H1 (cell line): ENCODE measurements around the gene RDH16. TPM values are rescaled to one million over a fixed set of nuclear protein-coding genes. Genes with fewer than 3 reads are reported as not detected.
"Not testable (repeated sequence)": the region's sequence is repeated elsewhere in the genome, so short reads cannot be mapped to it uniquely, and the experiment has no call there.

ENCODE experiments used
- CTCF ChIA-PET: fragments of 300-600 bp; sonication (Branson Sonifier 250); formaldehyde crosslinking; loops from one replicate; lab custom pipeline; 2021; ENCODE audit not compliant: partially characterized antibody; lab: Charles Lee
- POLR2A ChIA-PET: fragments of 300-600 bp; sonication (Branson Sonifier 250); formaldehyde crosslinking; loops from one replicate; lab custom pipeline; 2021; ENCODE audit warnings: inconsistent platforms; ENCODE audit not compliant: partially characterized antibody; lab: Charles Lee
- DNase-seq, 2 experiments: peaks; one replicate each; pipeline versions ENCODE4 v3.0.0 to v3.0.0-alpha.2; 2010 to 2022; ENCODE audit warnings: low spot score in 2 of 2, low read depth in 1 of 2, mixed read lengths in 1 of 2
- FAIRE-seq: peaks from 2 replicates; lab custom pipeline; 2011; peaks lifted over from hg19 to GRCh38; lab: Jason Lieb, UNC
- H2AFZ ChIP-seq: 2 replicates; pipeline ENCODE4 v1.8.1; 2012; ENCODE audit warnings: low read length, inconsistent platforms
- H2AK5ac ChIP-seq: 2 replicates; pipeline ENCODE4 v1.6.1; 2013; ENCODE audit warnings: low read depth, low read length
- H2BK120ac ChIP-seq: replicated peaks from 2 replicates; pipeline ENCODE3; 2013; ENCODE audit warnings: low read depth, low read length, inconsistent platforms
- H2BK12ac ChIP-seq: 2 replicates; pipeline ENCODE4 v1.6.1; 2013; ENCODE audit warnings: low read depth, low read length
- H2BK15ac ChIP-seq: 2 replicates; pipeline ENCODE4 v1.6.1; 2013; ENCODE audit warnings: low read length
- H2BK20ac ChIP-seq: 2 replicates; pipeline ENCODE4 v1.6.1; 2013; ENCODE audit warnings: low read length
- H2BK5ac ChIP-seq: 2 replicates; pipeline ENCODE4 v1.6.1; 2013; ENCODE audit warnings: low read depth, low read length
- H3K14ac ChIP-seq: 2 replicates; pipeline ENCODE4 v1.6.1; 2013; ENCODE audit warnings: inconsistent platforms; ENCODE audit not compliant: insufficient read length
- H3K18ac ChIP-seq: 2 replicates; pipeline ENCODE4 v1.6.1; 2013; ENCODE audit warnings: low read length; ENCODE audit errors: extremely low read depth
- H3K23ac ChIP-seq: 2 replicates; pipeline ENCODE4 v1.6.1; 2013; ENCODE audit warnings: inconsistent platforms; ENCODE audit not compliant: insufficient read length
- H3K23me2 ChIP-seq: 2 replicates; pipeline ENCODE4 v1.6.1; 2013; ENCODE audit warnings: low read depth, low read length
- H3K27ac ChIP-seq: 2 replicates; pipeline ENCODE4 v1.6.1; 2011; ENCODE audit warnings: low read depth, low read length, inconsistent platforms
- H3K27me3 ChIP-seq, 4 experiments: replicated peaks in 1 of 4; 1 replicate in 1 of 4; 2 replicates in 3 of 4; pipeline versions ENCODE4 v1.6.1 to v1.8.1; 2011 to 2013; ENCODE audit warnings: low read length in 3 of 4, mild to moderate bottlenecking in 3 of 4, inconsistent platforms in 2 of 4, mixed read lengths in 2 of 4, moderate library complexity in 1 of 4; ENCODE audit not compliant: control insufficient read depth in 3 of 4, insufficient read depth in 3 of 4; ENCODE audit errors: extremely low read depth in 1 of 4
- H3K36me3 ChIP-seq, 4 experiments: 2 replicates each; pipeline versions ENCODE4 v1.6.1 to v1.8.1; 2011 to 2013; ENCODE audit warnings: mild to moderate bottlenecking in 4 of 4, low read length in 3 of 4, moderate library complexity in 2 of 4, control low read depth in 1 of 4, inconsistent platforms in 1 of 4; ENCODE audit not compliant: insufficient read depth in 4 of 4, control insufficient read depth in 2 of 4
- H3K4ac ChIP-seq: replicated peaks from 2 replicates; pipeline ENCODE3; 2013; ENCODE audit warnings: low read length, low read depth, mixed read lengths, inconsistent platforms; ENCODE audit not compliant: insufficient read length
- H3K4me1 ChIP-seq, 4 experiments: replicated peaks in 1 of 4; 1 replicate in 1 of 4; 2 replicates in 3 of 4; pipeline versions ENCODE4 v1.6.1 to v1.8.1; 2011 to 2013; ENCODE audit warnings: low read length in 3 of 4, inconsistent platforms in 2 of 4, mixed read lengths in 1 of 4; ENCODE audit not compliant: insufficient read depth in 4 of 4, control insufficient read depth in 3 of 4
- H3K4me2 ChIP-seq, 2 experiments: 2 replicates each; pipeline versions ENCODE4 v1.6.1 to v1.8.1; 2011 to 2013; ENCODE audit warnings: low read depth in 2 of 2, low read length in 2 of 2, control low read depth in 1 of 2, inconsistent platforms in 1 of 2, mild to moderate bottlenecking in 1 of 2; ENCODE audit not compliant: insufficient read depth in 1 of 2
- H3K4me3 ChIP-seq, 4 experiments: fragments of 200-600, 300-600 bp in 1 of 4; sonication (generic), shearing (Covaris generic), sonication (Bioruptor Twin) in 1 of 4; 2 replicates each; pipeline versions ENCODE4 v1.5.1 to v1.8.1; 2011 to 2016; ENCODE audit warnings: low read length in 4 of 4, low read depth in 3 of 4, control low read depth in 2 of 4, inconsistent platforms in 2 of 4, mild to moderate bottlenecking in 2 of 4, mixed read lengths in 1 of 4, moderate library complexity in 1 of 4; ENCODE audit not compliant: insufficient read depth in 2 of 4; ENCODE audit errors: extremely low read depth in 1 of 4
- H3K56ac ChIP-seq: replicated peaks from 2 replicates; pipeline ENCODE3; 2013; ENCODE audit warnings: low read depth, mild to moderate bottlenecking, mixed read lengths, low read length, inconsistent platforms; ENCODE audit not compliant: insufficient read length
- H3K79me1 ChIP-seq: 2 replicates; pipeline ENCODE4 v1.6.1; 2013; ENCODE audit warnings: low read depth, low read length, control low read depth
- H3K79me2 ChIP-seq, 2 experiments: 2 replicates each; pipeline versions ENCODE4 v1.6.1 to v1.8.1; 2012 to 2013; ENCODE audit warnings: low read length in 2 of 2, mild to moderate bottlenecking in 2 of 2, inconsistent platforms in 1 of 2; ENCODE audit not compliant: insufficient read depth in 2 of 2, control insufficient read depth in 1 of 2
- H3K9ac ChIP-seq, 4 experiments: replicated peaks in 1 of 4; 1 replicate in 1 of 4; 2 replicates in 3 of 4; pipeline versions ENCODE4 v1.6.1 to v1.8.1; 2011 to 2013; ENCODE audit warnings: low read depth in 3 of 4, low read length in 3 of 4, control low read depth in 2 of 4, mild to moderate bottlenecking in 2 of 4, moderate library complexity in 2 of 4, inconsistent platforms in 1 of 4; ENCODE audit errors: extremely low read depth in 1 of 4
- H3K9me3 ChIP-seq, 2 experiments: 2 replicates each; pipeline versions ENCODE4 v1.6.1 to v1.8.1; 2012 to 2013; ENCODE audit warnings: mild to moderate bottlenecking in 2 of 2, moderate library complexity in 2 of 2, control low read depth in 1 of 2, inconsistent platforms in 1 of 2, low read depth in 1 of 2, low read length in 1 of 2, mixed read lengths in 1 of 2; ENCODE audit not compliant: insufficient read depth in 2 of 2
- H4K20me1 ChIP-seq, 2 experiments: replicated peaks in 1 of 2; 2 replicates each; pipeline versions ENCODE3 to v1.8.1; 2011 to 2013; ENCODE audit warnings: inconsistent platforms in 2 of 2, low read length in 2 of 2, mild to moderate bottlenecking in 1 of 2; ENCODE audit not compliant: insufficient read depth in 2 of 2, control insufficient read depth in 1 of 2
- H4K5ac ChIP-seq: 2 replicates; pipeline ENCODE4 v1.6.1; 2013; ENCODE audit warnings: low read length, low read depth, mixed read lengths, inconsistent platforms; ENCODE audit not compliant: insufficient read length
- H4K8ac ChIP-seq: 2 replicates; pipeline ENCODE4 v1.8.0; 2013; ENCODE audit warnings: mild to moderate bottlenecking, moderate library complexity, low read length, inconsistent platforms; ENCODE audit not compliant: insufficient read depth; ENCODE audit errors: extremely low read depth
- H4K91ac ChIP-seq: replicated peaks from 2 replicates; pipeline ENCODE3; 2013; ENCODE audit warnings: low read length, mixed read lengths, inconsistent platforms; ENCODE audit not compliant: insufficient read length
- WGBS, 2 experiments: shearing (Covaris generic) in 1 of 2; methylation state at CpG; one replicate each; pipeline versions ENCODE4 v1.1.6 to v1.1.7; 2013 to 2015; ENCODE audit warnings: low lambda C conversion rate in 2 of 2, mixed read lengths in 2 of 2, inconsistent platforms in 1 of 2, low coverage in 1 of 2, missing lambda C conversion rate in 1 of 2; ENCODE audit not compliant: insufficient replicate concordance in 2 of 2, insufficient coverage in 1 of 2, insufficient read length in 1 of 2; ENCODE audit errors: extremely low coverage in 1 of 2, missing lambda C conversion rate in 1 of 2; 5-methylcytosine and 5-hydroxymethylcytosine counted together
- polyA plus RNA-seq, 7 experiments: library from polyadenylated mRNA; depleted of rRNA in 3 of 7; stranded (reverse) in 5 of 7; unstranded in 2 of 7; fragments of >200 nt in 5 of 7; fragments of 200-250 nt in 2 of 7; gene quantifications; 1 replicate in 5 of 7; 2 replicates in 1 of 7; 4 replicates in 1 of 7; pipeline versions ENCODE4 v1.2.1 to v1.2.3, GENCODE V29; 2011 to 2013; ENCODE audit warnings: missing spikeins in 2 of 7, mixed read lengths in 2 of 7
- total RNA-seq: library from RNA; stranded (reverse); fragmentation: NEBNext Ultra II Directional; extraction: Animal tissue kit (Norgen Biotek cat#: 25700); gene quantifications from 2 replicates; pipeline ENCODE4 v1.2.1, GENCODE V29; 2021

The RDH16 gene
- total and polyA plus RNA-seq, 2 of the 8 experiments (the other 6 are each of a cell fraction or from before 2014, with no cell fraction given), result 0.30 to 0.79 TPM

- H2AFZ ChIP-seq, H3K27ac ChIP-seq, H3K79me1 ChIP-seq, H2BK20ac ChIP-seq, H3K56ac ChIP-seq, H4K8ac ChIP-seq, POLR2A ChIA-PET, H3K23me2 ChIP-seq, H3K4ac ChIP-seq, H2BK15ac ChIP-seq, H2BK12ac ChIP-seq, H3K9ac ChIP-seq, H3K4me3 ChIP-seq, H2AK5ac ChIP-seq, H3K27me3 ChIP-seq, H3K4me1 ChIP-seq, H3K36me3 ChIP-seq, H3K9me3 ChIP-seq, H3K79me2 ChIP-seq, H2BK120ac ChIP-seq, H3K4me2 ChIP-seq, H4K91ac ChIP-seq, H3K18ac ChIP-seq, H2BK5ac ChIP-seq, H3K23ac ChIP-seq, H4K20me1 ChIP-seq, DNase-seq, FAIRE-seq, H3K14ac ChIP-seq, H4K5ac ChIP-seq: not testable (repeated sequence)
- CTCF ChIA-PET, result interaction anchor here (1.8 kb wide), 1 partner anchor 19 kb away, joined by 5 read pairs; no protein-coding TSS in a partner anchor
- 80% methylated on average over 6 of the region's 6 CpGs; no CpG with 5 or more reads in 1 of the 2 experiments for WGBS, 2 experiments
Measured at GRCh38 chr12:56968910-56969309, 11.5 kb upstream of the RDH16 start.

GRCh38 chr12:56965997-56966642 is 8.7 kb upstream of the RDH16 start:
- H2BK5ac ChIP-seq, H2AFZ ChIP-seq, H3K9ac ChIP-seq, H3K18ac ChIP-seq, H2AK5ac ChIP-seq, H4K91ac ChIP-seq, H3K14ac ChIP-seq, H4K8ac ChIP-seq, H2BK20ac ChIP-seq, H3K4me1 ChIP-seq, H3K79me1 ChIP-seq, H3K79me2 ChIP-seq, H2BK120ac ChIP-seq, H3K27ac ChIP-seq, H3K4me3 ChIP-seq, FAIRE-seq, H3K4me2 ChIP-seq, H3K36me3 ChIP-seq, H2BK15ac ChIP-seq, DNase-seq, H3K23ac ChIP-seq, H3K23me2 ChIP-seq, H3K27me3 ChIP-seq, H4K5ac ChIP-seq, H3K56ac ChIP-seq, H4K20me1 ChIP-seq, H2BK12ac ChIP-seq, H3K4ac ChIP-seq: not testable (repeated sequence)
- 89% methylated on average over 15 of the region's 15 CpGs; no CpG with 5 or more reads in 1 of the 2 experiments for WGBS, 2 experiments
- ChIA-PET CTCF (interaction anchor here (0.8 to 1.5 kb wide), 2 partner anchors 9 to 21 kb away, joined by 3 to 4 read pairs; partner anchors contain the start of gene RDH16), POLR2A (interaction anchor here (1.1 kb wide), 1 partner anchor 113 kb away, joined by 3 read pairs; no protein-coding TSS in a partner anchor)
- H3K9me3 ChIP-seq, result peaks cover 8 to 11% of the 10 kb centered on the region in 2 experiments
